SK-N-SH treated with all-trans-retinoic acid at 6 μM for 48 hours (cell line): Measurements from ENCODE around the gene PRR12.

ENCODE experiments used
- ZFP3 ChIP-seq: fragments of 250-450 bp; sonication (Bioruptor Pico); IDR thresholded peaks from 2 replicates; pipeline ENCODE4 v1.5.0; 2020; ENCODE audit warnings: mild to moderate bottlenecking, moderate library complexity
- TF ChIP-seq, protein P1 (sequence below): fragments of 250-450 bp; sonication (Bioruptor Pico); IDR thresholded peaks from 2 replicates; pipeline ENCODE4 v1.8.0; 2020; ENCODE audit warnings: mild to moderate bottlenecking, moderate library complexity, borderline replicate concordance

- TF ChIP-seq, protein P1, sequence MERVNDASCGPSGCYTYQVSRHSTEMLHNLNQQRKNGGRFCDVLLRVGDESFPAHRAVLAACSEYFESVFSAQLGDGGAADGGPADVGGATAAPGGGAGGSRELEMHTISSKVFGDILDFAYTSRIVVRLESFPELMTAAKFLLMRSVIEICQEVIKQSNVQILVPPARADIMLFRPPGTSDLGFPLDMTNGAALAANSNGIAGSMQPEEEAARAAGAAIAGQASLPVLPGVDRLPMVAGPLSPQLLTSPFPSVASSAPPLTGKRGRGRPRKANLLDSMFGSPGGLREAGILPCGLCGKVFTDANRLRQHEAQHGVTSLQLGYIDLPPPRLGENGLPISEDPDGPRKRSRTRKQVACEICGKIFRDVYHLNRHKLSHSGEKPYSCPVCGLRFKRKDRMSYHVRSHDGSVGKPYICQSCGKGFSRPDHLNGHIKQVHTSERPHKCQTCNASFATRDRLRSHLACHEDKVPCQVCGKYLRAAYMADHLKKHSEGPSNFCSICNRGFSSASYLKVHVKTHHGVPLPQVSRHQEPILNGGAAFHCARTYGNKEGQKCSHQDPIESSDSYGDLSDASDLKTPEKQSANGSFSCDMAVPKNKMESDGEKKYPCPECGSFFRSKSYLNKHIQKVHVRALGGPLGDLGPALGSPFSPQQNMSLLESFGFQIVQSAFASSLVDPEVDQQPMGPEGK, result no peak
- TF ChIP-seq ZFP3 (CRISPR knock-in tag), result no peak
These were observed 2.4 kb upstream of the PRR12 start for GRCh38 chr19:49588365-49589122.
